GM19463 (cell line): ENCODE measurements around the gene DNAAF5.
A peak's percentile ranks its signal among the peaks of the same experiment; 100 is the strongest.

ENCODE experiments used
- ATAC-seq: cut with Tn5 transposase; IDR thresholded peaks from one replicate; pipeline ENCODE4 v1.9.1; 2021; ENCODE audit warnings: mild to moderate bottlenecking, moderate library complexity; ENCODE audit not compliant: unreplicated experiment

The DNAAF5 gene

DNA sequence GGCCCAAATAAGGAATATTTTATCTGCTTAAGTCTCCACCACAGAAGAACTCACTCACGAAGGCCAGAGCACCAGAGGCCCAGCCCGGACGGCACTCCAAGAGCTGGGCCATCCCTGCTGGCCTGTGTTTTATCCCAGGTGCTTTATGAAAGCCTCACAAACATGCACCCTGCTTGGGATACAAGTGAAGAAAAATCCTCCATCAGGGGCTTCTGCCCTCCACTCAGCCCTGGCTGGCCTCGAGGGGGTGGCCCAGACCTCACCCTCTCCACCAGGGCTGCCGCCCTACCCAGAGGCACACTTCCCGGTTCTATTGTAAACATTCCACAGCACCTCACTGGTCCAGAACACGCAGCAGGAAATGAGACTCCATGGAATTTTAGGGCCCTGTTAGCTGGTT is 19.8 kb upstream of the DNAAF5 start:
- no peak for ATAC-seq

DNA sequence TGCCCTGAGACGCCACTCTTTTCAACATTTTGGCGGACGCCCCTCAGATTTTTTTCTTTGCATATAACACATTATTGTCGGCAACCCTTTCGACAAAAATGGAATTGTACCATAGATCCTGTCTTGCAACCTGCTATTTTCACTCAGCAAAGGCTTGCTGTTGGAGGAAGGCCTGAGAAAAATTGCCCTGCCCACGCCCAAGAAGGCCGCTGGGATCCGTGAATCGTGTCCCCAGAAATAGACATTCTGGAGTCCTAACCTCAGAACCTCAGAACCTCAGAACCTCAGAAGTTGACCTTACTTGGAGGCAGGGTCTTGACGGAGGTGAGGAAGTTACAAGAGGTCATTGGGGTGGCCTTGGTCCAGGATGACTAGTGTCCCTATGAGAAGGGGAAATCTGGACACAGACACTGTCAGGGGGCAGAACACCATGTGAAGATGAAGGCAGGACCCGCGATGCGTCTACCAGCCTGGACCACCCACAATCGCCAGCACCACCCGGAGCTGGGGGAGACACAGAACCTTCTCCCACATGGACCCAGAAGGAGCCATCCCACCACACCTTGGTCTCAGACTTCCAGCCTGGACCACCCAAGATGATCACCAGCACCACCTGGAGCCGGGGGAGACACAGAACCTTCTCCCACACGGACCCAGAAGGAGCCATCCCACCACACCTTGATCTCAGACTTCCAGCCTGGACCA is 19.1 kb upstream of the DNAAF5 start:
- ATAC-seq = no peak

DNA sequence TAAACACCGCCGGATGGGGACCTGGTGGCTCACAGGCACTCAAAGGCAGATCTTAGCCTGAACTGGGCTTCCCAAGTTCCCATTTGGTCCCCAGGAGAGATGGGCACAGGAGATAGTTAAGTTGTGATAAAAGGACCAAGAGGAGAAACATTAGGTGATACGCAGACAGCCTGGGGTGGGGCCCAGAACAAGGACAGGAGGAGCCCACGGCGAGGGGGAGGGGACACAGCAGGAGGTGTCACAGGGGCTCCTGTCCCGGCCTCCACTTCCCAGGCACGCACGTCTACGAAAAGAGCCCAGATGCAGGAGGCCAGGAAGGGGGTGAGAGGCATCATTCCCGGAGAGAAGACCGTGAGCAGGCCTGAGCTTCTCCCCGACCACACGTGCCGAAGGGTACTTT is 16.3 kb upstream of the DNAAF5 start:
- ATAC-seq = no peak

DNA sequence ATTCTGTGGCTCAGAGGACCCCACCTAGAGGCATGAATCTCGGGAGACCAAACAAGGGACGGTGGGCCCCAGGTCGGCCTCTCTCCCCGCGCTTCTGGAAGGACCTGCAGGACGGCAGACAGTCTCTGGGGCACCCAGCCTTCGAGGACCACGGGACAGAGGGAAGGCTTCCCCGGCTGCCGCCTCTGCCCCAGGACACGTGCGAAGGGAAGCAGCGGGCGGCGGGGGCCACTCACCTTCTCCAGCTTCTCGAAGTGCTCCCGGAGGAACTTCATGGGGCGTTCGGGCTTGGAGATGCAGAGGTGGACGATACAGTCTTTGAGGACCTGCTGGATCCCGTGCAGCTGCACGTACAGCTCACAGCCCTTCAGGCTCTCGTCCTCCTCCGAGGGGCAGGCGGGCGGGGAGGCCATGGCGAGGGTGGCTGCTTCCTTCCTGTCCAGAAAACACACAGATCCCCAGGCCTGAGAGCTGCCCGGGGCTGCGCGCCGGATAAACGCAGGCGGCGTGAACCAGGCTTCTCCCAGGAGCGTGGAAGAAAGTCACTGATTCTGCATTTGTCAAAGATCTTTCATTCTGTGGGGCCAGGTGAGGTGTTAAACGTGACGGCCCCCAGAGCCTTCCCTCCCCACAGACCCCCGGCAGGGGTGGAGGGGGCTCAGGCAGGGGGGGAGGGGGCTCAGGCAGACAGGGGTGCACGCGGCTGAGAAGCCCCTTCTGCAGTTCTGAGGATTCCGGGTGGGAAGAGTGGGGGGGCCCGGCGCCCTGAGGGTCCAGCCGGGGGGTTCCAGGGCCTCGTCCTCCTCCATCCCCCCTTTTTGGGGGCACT is 15.2 kb upstream of the DNAAF5 start:
- ATAC-seq = no peak

DNA sequence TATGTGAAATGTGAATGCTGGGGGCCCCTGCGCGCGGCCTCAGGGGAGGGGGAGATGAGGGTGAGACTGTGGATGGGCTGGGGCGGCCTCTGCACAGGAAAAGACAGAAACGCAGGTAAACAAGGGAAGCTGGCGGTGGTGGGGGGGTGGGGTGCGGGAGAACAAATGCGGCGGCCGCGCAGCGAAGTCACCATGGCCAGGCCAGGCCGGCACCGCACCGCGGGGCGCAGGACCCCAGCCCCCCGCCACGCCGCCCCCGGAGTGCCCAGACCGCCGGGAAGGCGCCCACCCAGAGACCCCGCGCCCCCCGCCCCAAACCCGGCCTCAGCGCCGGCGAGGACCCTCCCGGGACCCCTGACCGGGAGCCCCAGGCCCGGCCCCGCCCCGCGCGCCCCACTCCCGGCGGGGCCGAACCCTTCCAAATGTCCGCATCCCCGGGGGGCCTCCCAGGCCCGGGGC is 14.5 kb upstream of the DNAAF5 start:
- ATAC-seq = no peak

DNA sequence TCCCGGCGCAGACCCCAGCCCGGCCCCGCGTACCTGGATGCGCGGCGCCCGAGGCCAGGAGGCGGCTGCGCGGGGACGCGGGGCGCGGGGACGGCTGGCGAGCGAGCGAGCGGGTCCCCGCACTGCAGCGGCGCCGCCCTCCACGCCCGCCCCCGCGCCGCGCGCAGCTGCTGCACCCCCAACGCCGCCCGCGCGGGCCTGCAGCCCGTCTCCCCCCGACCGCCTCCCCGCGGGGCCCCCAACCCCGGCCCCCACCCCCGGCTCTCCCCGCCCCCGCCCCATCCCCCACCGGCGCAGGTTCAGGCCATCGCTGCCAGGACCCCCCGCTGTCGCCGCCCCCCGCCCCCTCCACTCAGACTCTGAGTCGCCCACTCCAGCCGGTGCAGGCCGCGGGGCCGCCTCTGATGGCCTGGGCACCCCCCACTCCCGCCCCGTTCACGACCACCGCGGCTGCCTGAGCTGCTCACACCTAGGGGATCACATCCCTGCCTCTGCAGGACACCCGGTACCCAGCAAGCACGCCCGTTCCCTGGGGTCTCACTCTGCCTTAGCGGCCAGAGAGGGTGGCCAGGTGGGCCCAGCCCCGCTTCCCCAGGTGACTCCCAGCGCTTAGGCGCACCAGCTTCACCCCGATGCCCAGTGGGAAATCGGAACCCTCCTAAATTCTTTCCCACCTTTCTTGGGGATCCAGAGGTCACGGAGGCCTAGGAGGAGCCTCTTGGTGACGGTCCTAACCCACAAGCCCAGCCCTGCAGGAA is 13.9 kb upstream of the DNAAF5 start:
- ATAC-seq = no peak

DNA sequence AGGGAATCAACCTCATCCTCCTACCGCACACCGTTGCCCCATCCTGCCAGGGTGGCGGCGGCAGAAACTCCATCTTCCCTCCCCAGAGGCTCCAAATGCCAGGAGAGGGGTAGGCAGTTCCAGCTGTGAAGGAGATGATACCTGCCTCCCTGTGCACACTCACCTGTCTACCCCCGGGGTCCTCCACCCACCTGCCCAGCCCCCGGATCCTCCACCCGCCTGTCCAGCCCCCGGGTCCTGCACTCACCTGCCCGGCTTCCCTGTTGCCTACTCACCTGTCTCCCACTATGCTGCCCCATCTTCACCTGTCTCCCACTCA is 13.4 kb upstream of the DNAAF5 start:
- no peak for ATAC-seq

DNA sequence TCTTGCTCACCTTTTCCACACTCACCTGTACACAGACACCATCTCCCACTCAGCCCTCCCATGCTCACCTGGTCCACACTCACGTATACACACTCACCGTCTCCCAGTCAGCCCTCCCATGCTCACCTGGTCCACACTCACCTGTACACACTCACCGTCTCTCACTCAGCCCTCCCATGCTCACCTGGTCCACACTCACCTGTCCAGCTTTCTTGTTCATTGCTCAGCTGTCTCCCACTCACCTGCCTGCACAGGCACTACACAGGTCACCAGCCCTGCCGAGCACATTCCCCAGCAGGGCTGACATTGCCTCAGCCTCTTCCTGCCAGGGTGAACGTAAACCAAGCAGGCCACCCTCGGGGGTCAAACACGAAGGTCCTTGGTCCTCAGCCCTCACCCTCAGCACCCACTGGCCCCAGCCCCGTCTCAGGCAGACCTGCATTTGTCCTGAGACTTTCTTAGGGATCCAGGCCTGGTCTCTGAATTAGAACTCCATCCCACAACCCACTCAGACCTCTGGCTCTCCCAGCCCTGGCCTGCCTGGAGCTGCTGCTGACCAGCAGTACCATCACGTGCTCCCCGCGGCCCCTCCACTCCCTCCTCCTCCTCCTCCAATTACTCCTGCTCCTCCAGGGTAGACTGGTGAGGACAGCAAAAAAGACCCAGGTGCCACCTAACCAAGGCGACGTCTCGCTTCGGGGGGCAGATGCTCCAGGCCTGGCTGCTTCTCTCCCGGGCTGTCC is 12.8 kb upstream of the DNAAF5 start:
- no peak for ATAC-seq

DNA sequence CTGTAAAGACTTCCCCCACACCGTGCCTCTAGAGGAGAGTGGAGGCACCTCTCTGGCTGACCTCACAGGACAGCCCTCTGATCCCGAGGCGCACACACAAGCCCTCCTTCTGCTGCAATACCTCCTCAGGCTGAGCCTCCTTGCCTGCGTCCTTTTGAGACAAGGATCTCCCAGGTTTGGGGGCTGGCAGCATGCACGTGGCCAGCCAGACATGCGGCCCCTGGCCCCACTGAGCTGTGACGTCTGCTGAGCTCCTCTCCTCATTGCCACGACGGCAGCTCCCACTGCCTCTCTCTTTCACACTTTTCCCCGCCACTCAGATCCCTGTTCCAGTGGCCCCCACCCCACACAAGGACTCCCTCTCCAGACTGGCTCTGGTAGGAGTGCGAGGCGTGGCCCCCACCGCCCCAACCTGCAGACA is 12.2 kb upstream of the DNAAF5 start:
- ATAC-seq = no peak

DNA sequence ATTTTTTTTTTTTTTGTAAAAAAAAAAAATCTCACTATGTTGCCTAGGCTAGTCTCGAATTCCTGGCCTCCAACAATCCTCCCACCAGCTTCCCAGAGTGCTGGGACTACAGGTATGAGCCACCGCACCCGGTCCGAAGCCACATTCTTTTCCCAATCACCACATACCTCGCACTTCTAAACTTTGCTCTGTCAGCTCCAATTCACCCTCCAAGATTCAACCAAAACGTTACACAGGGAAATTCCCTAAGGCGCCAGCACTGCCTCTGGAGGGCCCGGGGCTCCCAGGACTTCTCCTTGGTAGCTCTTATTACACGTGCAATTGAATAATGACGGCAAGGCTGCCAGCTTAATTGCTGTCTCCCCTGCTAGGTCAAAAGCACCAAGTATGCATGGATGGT is 10.3 kb upstream of the DNAAF5 start:
- no peak for ATAC-seq

DNA sequence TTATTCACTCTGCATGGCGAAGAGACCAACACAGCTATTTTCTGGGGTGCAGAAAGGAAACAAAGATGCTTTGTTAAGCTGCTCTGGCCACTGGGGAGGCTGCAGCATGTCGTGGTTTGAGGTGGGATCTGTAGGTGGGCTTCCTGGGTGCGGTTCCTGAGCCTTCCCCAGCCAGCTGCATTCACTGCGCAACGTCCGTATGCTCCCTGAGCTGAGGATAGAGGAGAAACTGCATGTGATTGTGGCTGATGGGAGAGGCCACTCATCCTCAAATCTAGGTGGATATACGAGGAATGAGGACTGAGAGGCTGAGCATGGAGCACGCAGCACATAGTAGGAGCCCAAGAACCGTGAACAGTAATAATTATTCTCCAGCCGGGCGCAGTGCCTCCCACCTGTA is 9.9 kb upstream of the DNAAF5 start:
- no peak for ATAC-seq

DNA sequence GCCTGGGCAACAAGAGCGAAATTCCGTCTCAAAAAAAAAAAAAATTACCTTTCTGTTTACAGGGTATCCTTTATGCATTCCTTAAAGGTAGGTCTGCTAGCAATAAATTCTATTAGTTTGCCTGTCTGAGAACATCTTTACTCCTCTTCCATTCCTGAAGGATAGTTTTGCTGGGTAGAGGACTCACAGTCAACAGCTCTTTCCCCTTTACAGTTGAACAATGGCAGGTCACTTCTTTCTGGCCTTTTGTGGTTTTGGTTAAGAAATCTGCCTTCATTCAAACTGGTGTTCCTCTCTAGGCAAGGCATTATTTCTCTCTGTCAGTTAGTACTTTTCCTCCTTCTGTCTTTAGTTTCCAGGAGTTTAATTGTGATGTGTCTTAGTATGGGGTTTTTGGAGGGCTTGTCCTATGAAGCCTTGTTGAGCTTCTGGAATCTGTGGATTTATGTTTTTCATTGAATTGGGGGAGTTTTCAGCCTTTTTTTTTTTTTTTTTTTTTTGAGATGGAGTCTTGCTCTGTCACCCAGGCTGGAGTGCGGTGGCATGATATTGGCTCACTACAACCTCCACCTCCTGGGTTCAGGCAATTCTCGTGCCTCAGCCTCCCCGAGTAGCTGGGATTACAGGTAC is 4.8 kb upstream of the DNAAF5 start:
- ATAC-seq = no peak

DNA sequence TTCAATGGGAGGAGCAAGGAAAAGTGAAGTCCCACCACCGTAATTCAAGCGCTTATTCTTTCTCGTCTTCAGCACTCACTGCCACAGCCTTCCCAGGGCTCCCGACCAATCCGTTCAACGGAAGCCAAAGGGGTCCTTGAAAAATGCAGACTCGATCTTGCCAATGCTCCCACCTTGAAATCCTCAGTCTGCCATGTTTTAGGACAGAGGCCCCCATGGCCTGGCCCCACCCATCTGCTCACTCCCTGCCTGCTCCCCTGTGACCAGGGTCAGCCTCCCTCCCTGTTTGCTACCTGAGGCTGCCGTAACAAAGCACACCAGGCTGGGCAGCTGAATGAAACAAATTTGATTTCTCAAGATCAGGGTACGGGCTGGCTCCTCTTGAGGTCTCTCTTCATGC is 3.0 kb upstream of the DNAAF5 start:
- no peak for ATAC-seq

DNA sequence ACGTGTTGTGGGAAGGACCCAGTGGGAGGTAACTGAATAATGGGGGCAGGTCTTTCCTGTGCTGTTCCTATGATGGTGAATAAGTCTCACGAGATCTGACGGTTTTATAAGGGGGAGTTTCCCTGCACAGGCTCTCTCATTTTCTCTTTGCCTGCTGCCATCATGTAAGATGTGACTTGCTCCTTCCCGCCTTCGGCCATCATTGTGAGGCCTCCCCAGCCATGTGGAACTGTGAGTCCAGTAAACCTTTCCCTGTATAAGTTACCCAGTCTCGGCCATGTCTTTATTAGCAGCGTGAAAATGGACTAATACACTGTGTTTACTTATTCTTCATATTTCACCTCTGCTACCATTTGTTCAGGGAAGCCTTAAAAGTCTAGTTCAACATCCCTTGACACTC is 2.2 kb upstream of the DNAAF5 start:
- no peak for ATAC-seq

DNA sequence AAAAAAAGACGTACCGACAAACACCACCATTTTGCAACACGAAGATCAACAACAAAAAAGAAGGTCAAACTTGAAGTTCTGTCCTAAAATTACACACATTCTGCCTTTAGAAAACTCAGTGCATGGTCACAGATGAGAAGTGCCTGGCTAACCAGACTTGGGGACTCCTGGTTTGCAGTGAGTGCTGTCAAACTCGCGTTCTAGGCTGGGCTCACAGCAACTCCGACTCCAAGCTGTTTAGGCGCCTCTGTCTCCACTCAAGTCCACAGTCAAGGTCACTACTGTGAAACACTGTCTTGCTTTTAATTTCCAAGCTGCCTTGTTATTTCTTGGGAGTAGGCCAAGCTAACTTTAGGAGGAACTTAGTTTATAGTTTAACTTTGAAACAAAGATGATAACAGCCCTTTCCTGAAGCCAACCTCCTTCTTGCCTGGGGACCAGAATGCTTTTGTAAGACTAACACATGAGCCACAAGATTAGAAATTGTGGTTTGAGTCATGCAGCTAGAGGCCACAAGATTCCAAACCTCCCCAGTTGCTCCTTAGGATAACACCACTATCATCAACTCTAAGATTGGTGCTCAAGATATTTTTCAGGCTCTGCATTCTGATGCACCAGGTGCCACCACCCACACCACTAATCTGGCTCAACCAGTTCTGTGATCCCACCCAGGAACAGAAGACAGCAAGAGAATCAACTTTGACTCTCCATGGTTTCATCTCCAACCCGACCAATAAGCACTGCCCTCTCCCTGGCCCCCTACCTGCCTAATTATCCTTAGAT is 1.1 kb upstream of the DNAAF5 start:
- ATAC-seq = no peak

DNA sequence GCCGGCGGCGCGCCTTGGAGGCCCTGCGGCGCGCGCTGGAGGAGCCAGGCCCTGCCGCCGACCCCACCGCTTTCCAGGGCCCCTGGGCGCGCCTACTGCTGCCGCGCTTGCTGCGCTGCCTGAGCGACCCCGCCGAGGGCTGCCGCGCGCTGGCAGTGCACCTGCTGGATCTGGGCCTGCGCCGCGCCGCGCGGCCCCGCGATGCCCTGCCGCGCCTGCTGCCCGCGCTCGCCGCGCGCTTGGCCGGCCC is 280 bp downstream of the DNAAF5 start:
- no peak for ATAC-seq

DNA sequence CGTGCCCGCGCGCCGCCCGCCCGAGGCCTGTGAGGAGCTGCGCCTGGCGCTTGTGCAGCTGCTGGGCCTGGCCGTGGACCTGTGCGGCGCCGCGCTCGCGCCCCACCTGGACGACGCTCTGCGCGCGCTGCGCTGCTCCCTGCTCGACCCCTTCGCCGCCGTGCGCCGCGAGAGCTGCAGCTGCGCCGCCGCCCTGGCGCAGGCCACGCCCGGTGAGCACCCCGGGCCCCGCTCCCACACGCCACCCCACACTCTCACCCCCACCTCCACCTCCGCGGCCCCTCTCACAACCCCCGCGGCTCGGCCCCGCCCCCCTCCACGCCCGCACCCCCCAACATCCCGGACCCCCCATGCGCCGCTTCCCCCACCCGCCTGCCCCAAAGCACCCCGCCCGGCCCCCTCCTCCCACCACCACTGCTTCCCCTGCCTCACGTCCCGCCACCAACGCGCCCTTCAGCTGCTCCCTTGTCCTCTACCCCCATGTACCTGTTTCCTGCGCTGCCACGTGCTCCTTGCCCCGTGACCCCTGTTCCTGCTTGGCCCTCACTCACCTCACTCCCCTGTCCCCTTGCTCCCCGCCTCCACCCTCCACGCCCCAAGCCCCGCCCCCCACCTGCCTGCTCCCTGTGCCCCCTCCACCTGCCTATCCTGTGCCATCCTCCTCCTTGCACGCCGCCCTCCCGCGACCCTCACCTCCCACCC is 756 bp downstream of the DNAAF5 start, which contains the start of gene PRKAR1B:
TSS of gene PRKAR1B (minus strand) at position 178 of the 702 bp plus-strand sequence. CDS start 15,776 bp downstream, outside the sequence.
- ATAC-seq = peak; percentile 51

DNA sequence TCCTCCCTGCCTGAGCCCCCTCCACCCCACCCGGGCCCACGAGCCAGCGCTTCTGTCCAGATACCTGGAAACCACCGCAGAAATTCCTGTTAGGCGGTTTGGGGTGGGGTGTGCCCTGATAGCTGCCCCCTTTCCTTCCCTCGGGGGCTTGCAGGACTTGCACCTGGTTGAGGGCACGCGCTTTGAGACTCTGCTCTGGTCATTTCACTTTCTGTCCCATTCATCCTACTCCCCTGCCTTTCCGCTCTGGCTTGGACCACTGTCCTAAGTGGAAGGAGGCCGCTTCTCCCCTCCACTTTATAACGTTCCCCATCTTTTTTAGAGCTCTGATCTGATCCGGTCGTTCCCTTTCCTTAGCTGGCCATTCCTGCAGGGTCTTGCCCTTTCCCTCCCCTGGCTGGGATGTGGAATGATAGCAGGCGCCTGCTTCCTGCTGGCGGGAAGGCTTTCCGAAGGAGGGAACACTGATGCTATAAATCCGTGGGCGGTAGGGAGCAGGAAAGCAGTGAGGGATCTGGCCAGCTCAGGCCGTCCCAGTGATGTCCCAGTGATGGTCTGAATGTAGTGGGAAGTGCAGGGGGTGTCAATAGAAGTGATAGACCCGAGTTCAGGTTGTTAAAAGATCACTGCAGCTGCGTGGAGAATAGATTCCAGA is 1.4 kb downstream of the DNAAF5 start:
- no peak for ATAC-seq

DNA sequence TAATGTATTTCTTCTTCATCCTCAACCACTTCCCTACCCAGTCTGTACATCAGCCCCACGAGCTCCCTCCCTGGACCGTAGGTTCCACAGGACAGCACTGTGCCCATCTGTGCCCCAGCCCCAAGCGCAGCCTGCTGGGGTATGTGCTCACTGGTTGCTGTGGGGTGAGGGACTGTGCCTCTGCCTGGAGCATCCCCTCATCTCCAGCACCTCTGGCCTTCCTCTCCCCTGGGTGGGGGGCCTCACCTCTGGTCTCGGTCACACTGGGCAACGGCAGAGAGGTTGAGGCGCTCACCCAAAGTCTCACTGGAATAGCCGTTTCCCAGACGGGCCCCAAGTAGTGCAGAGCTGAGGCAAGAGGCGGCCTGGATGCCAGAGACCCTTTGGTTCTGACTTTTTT is 2.1 kb downstream of the DNAAF5 start:
- ATAC-seq = no peak
